Body of pancreas (tissue), 4 donors: ENCODE results near the gene DCAF11.

Experiments
- CTCF ChIP-seq, 7 experiments: fragments of 450-650 bp in 4 of 7; fragments of 200-600 bp in 3 of 7; sonication (generic) in 3 of 7; IDR thresholded peaks; one replicate each; pipeline ENCODE4 v1.5.1; 2016 to 2019; ENCODE audit warnings: antibody characterized with exemption in 7 of 7
- POLR2A ChIP-seq, 3 donors: fragments of 450-650 bp; IDR thresholded peaks; one replicate each; pipeline ENCODE4 v1.6.1; 2016; ENCODE audit warnings: antibody characterized with exemption in 3 of 3, mild to moderate bottlenecking in 2 of 3

- TF ChIP-seq CTCF (IDR thresholded peaks at IDR 0.05) (no peak), POLR2A (IDR thresholded peaks at IDR 0.05) (no peak)
Measured at GRCh38 chr14:24092110-24092504, 22.5 kb upstream of the DCAF11 start.
